Stimulated activated CD8-positive, alpha-beta memory T cell treated with anti-CD3 and anti-CD28 coated beads, Interleukin-15, amount 100 ng/mL, for 48 hours (primary cell): ENCODE results near the gene PROCA1.

Experiments used
- DNase-seq, 2 donors: peaks; one replicate each; pipeline ENCODE4 v3.0.0-alpha.2; 2020; ENCODE audit warnings: low read depth in 2 of 2

The PROCA1 gene

GRCh38 chr17:28711723-28712031 is at the start of gene PROCA1:
Gene PROCA1, minus strand, starts transcription at chr17:28711888. Its CDS starts 228 bp downstream, at chr17:28711660.
- DNase-seq, result no peak

GRCh38 chr17:28760601-28761562 is 49.2 kb upstream of the PROCA1 start:
- DNase-seq, result no peak

- no peak for DNase-seq
These were observed 47.7 kb upstream of the PROCA1 start for GRCh38 chr17:28759256-28759865.

GRCh38 chr17:28758411-28759121 is 46.9 kb upstream of the PROCA1 start:
- no peak for DNase-seq

GRCh38 chr17:28756049-28756804 is 44.5 kb upstream of the PROCA1 start:
- no peak for DNase-seq

- DNase-seq, result no peak
These were observed 43.8 kb upstream of the PROCA1 start for GRCh38 chr17:28755486-28755885.

GRCh38 chr17:28751600-28752366 is 40.1 kb upstream of the PROCA1 start:
- no peak for DNase-seq

GRCh38 chr17:28750178-28751047 is 38.7 kb upstream of the PROCA1 start:
- DNase-seq, result peak; percentile 77 to 79

- no peak for DNase-seq
These were observed 38.0 kb upstream of the PROCA1 start for GRCh38 chr17:28749516-28750177.

GRCh38 chr17:28748852-28749515 is 37.3 kb upstream of the PROCA1 start:
- DNase-seq, result no peak

GRCh38 chr17:28747801-28748750 is 36.4 kb upstream of the PROCA1 start:
- no peak for DNase-seq

GRCh38 chr17:28747051-28747691 is 35.5 kb upstream of the PROCA1 start:
- DNase-seq, result no peak

GRCh38 chr17:28746611-28747050 is 34.9 kb upstream of the PROCA1 start:
- DNase-seq, result no peak

- no peak for DNase-seq
These were observed 34.2 kb upstream of the PROCA1 start for GRCh38 chr17:28745786-28746411.

GRCh38 chr17:28744972-28745785 is 33.5 kb upstream of the PROCA1 start:
- DNase-seq, result peak in 1 of 2 donors; percentile 28
